ENCODE data around the gene GRM1. TPM values are rescaled to one million over a fixed set of nuclear protein-coding genes. Genes with fewer than 3 reads are reported as not detected.

Gene GRM1
- polyA plus RNA-seq, 3 donors: not detected

GRCh38 chr6:146202570-146202969 is 173.7 kb downstream of the GRM1 start:
- H3K4me1 ChIP-seq (ENCODE audit: control insufficient read depth in 1 of 2, insufficient read depth in 2 of 2, low read length in 2 of 2): no peaks in the 10 kb centered on the region
- Mint-ChIP-seq H3K9me3 (peaks cover 0 to 5% (median 3%) of the 10 kb centered on the region in 7 donors), H3K36me3 (no peaks in the 10 kb centered on the region), H3K27ac (no peak overlapping the region), H3K4me1 (no peaks in the 10 kb centered on the region), H3K27me3 (ENCODE audit: low read depth in 3 of 3) (peaks cover 0 to 3% (median 0%) of the 10 kb centered on the region in 3 donors), H3K4me3 (no peak overlapping the region)
- no peak overlapping the region for H3K9ac ChIP-seq (ENCODE audit: insufficient read depth, low read length, poor library complexity, severe bottlenecking)
- H3K9me3 ChIP-seq (replicated peaks in 1 of 2; ENCODE audit: control insufficient read depth in 1 of 2, insufficient read depth in 1 of 2, low read length in 2 of 2): no peaks in the 10 kb centered on the region
- intact Hi-C loops (cut with micrococcal nuclease): no loop called here
- H3K4me2 ChIP-seq (replicated peaks; ENCODE audit: extremely low read depth, low read length, poor library complexity, severe bottlenecking): no peak overlapping the region
- H4K20me1 ChIP-seq (ENCODE audit: insufficient read depth, low read length): no peaks in the 10 kb centered on the region
- H2AFZ ChIP-seq (ENCODE audit: insufficient read depth, low read depth, low read length, poor library complexity, severe bottlenecking): no peak overlapping the region
- no peaks in the 10 kb centered on the region for H3K27me3 ChIP-seq (ENCODE audit: control insufficient read depth in 2 of 2, insufficient read depth in 2 of 2, low read length in 2 of 2)
- H3K27ac ChIP-seq (ENCODE audit: low read depth in 1 of 2, low read length in 2 of 2): no peak overlapping the region
- no peaks in the 10 kb centered on the region for H3K79me2 ChIP-seq (ENCODE audit: insufficient read depth, low read length)
- 92% methylated on average over 2 of the region's 9 CpGs for WGBS (ENCODE audit: insufficient coverage)
- no peak for TF ChIP-seq CTCF (IDR thresholded peaks at IDR 0.05)
- no peaks in the 10 kb centered on the region for H3K36me3 ChIP-seq (replicated peaks in 1 of 2; ENCODE audit: control insufficient read depth in 1 of 2, insufficient read depth in 2 of 2, low read length in 2 of 2)
- H3K4me3 ChIP-seq (replicated peaks in 1 of 3; ENCODE audit: low read depth in 2 of 3, low read length in 3 of 3): no peak overlapping the region
- DNase-seq: no peak

DNA sequence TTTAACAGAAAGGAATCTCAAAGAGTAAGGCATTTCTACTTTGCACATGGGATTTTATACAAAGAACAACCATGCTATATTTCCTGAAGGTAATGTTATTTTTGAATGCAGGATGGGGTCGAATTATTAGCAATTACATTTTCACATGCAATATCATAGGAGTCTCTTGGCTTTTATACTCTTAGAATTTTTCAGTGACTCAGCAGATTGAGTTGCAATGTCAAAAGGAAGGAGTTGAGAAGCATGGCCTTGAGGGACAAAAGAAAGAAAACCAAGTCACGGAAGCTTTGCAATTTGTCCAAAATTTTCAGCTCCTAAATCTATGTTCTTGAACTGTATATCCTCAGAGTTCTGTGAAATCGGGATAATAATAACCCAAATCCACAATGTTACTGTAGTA is 181.1 kb downstream of the GRM1 start:
- intact Hi-C loops (cut with micrococcal nuclease): no loop called here
- WGBS (ENCODE audit: insufficient coverage): no CpG with 5 or more reads among the region's 3 CpGs
- peaks cover 0 to 2% (median 0%) of the 10 kb centered on the region in 3 donors for H3K27me3 Mint-ChIP-seq (ENCODE audit: low read depth in 3 of 3)

More for the DNA sequence above, 181.1 kb downstream of the GRM1 start:
- no peak overlapping the region for H3K4me3 ChIP-seq (replicated peaks in 1 of 3; ENCODE audit: low read depth in 2 of 3, low read length in 3 of 3)
- no peaks in the 10 kb centered on the region for H3K27me3 ChIP-seq (ENCODE audit: control insufficient read depth in 2 of 2, insufficient read depth in 2 of 2, low read length in 2 of 2)
- Mint-ChIP-seq H3K4me3 (no peak overlapping the region), H3K36me3 (no peaks in the 10 kb centered on the region), H3K9me3 (peaks cover 0 to 2% (median 0%) of the 10 kb centered on the region in 7 donors), H3K27ac (no peak overlapping the region), H3K4me1 (peaks cover 3% of the 10 kb centered on the region)
- H3K27ac ChIP-seq (ENCODE audit: low read depth in 1 of 2, low read length in 2 of 2): no peak overlapping the region
- no peaks in the 10 kb centered on the region for H3K36me3 ChIP-seq (replicated peaks in 1 of 2; ENCODE audit: control insufficient read depth in 1 of 2, insufficient read depth in 2 of 2, low read length in 2 of 2)
- H3K4me1 ChIP-seq (ENCODE audit: control insufficient read depth in 1 of 2, insufficient read depth in 2 of 2, low read length in 2 of 2): no peaks in the 10 kb centered on the region
- H2AFZ ChIP-seq (ENCODE audit: insufficient read depth, low read depth, low read length, poor library complexity, severe bottlenecking): no peak overlapping the region
- H3K79me2 ChIP-seq (ENCODE audit: insufficient read depth, low read length): no peaks in the 10 kb centered on the region
- H3K4me2 ChIP-seq (replicated peaks; ENCODE audit: extremely low read depth, low read length, poor library complexity, severe bottlenecking): no peak overlapping the region
- H3K9me3 ChIP-seq (replicated peaks in 1 of 2; ENCODE audit: control insufficient read depth in 1 of 2, insufficient read depth in 1 of 2, low read length in 2 of 2): no peaks in the 10 kb centered on the region
- no peak for TF ChIP-seq CTCF (IDR thresholded peaks at IDR 0.05)
- DNase-seq: no peak
- no peaks in the 10 kb centered on the region for H4K20me1 ChIP-seq (ENCODE audit: insufficient read depth, low read length)
- no peak overlapping the region for H3K9ac ChIP-seq (ENCODE audit: insufficient read depth, low read length, poor library complexity, severe bottlenecking)

All from CD14-positive monocyte (primary cell).